ENCODE results near the gene C2CD4D. TPM values are rescaled to one million over a fixed set of nuclear protein-coding genes. Genes with fewer than 3 reads are reported as not detected.

C2CD4D gene
- total RNA-seq, 1 experiment from 2014 or later, result 0.17 TPM

DNA sequence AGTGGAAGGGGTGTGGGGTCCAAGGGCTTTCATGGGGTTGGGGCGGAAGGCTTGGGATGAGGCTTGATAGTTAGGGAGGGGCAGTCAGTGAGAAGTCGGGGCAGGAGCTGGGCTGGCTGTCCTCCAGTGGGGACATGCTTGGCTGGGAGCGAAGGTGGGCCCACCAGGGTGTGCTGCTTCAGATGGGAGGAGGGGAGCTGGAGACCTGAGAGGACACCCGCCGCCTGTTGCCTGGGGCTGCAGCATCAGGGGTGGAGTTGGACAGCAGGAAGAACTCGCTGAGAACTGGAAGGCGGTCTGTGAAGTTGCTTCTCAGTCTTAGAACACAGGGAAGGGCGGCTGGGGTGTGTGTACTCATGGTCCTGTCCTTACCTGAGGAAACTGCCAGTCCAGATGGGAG lies 12.3 kb upstream of the C2CD4D start:
- Histone ChIP-seq H3K4me2 (ENCODE audit: low read length) (no peak overlapping the region), H3K79me2 (ENCODE audit: insufficient read depth, low read length) (no peaks in the 10 kb centered on the region), H3K9me3 (ENCODE audit: control insufficient read depth in 1 of 2, insufficient read depth in 1 of 2, low read depth in 1 of 2, low read length in 2 of 2) (no peaks in the 10 kb centered on the region), H4K20me1 (ENCODE audit: insufficient read depth) (no peaks in the 10 kb centered on the region), H3K9ac (ENCODE audit: low read length) (no peak overlapping the region), H3K4me1 (ENCODE audit: control insufficient read depth in 1 of 2, insufficient read depth in 2 of 2, low read length in 2 of 2) (no peaks in the 10 kb centered on the region), H3K36me3 (ENCODE audit: control insufficient read depth in 1 of 2, insufficient read depth in 2 of 2, low read length in 2 of 2) (no peaks in the 10 kb centered on the region), H3K9me2 (ENCODE audit: insufficient read depth) (no peaks in the 10 kb centered on the region), H3K27me3 (ENCODE audit: insufficient read depth, low read length) (peaks cover 6% of the 10 kb centered on the region; the same call in 1 of the 2 replicates), H2AFZ (ENCODE audit: low read depth, low read length, poor library complexity, severe bottlenecking) (no peak overlapping the region), H3K27ac (ENCODE audit: low read depth, low read length) (no peak overlapping the region), H3K4me3 (replicated peaks in 1 of 2; ENCODE audit: low read depth in 1 of 2, low read length in 2 of 2) (no peak overlapping the region)
- ATAC-seq, result no peak
- TF ChIP-seq SP1 (IDR thresholded peaks at IDR 0.05; ENCODE audit: low read depth) (no peak), ZNF274 (IDR thresholded peaks at IDR 0.05; ENCODE audit: low read depth, low read length) (no peak), JUND (IDR thresholded peaks at IDR 0.05) (no peak), YY1 (IDR thresholded peaks at IDR 0.05; ENCODE audit: extremely low read depth, insufficient replicate concordance, low read depth, low read length) (no peak), ZFX (IDR thresholded peaks at IDR 0.05) (no peak), EZH2phosphoT487 (IDR thresholded peaks at IDR 0.05; ENCODE audit: borderline replicate concordance) (no peak), POLR2AphosphoS5 (IDR thresholded peaks at IDR 0.05; ENCODE audit: low read depth, low read length) (no peak), CEBPB (IDR thresholded peaks at IDR 0.05; ENCODE audit: low read depth) (no peak), EGR1 (IDR thresholded peaks at IDR 0.05; ENCODE audit: low read depth) (no peak), RAD21 (IDR thresholded peaks at IDR 0.05; ENCODE audit: low read depth) (no peak), ELF1 (IDR thresholded peaks at IDR 0.05; ENCODE audit: borderline replicate concordance, low read depth) (no peak), EZH2 (IDR thresholded peaks at IDR 0.05) (no peak), CBX3 (IDR thresholded peaks at IDR 0.05; ENCODE audit: low read depth) (no peak), FOSL1 (IDR thresholded peaks at IDR 0.05; ENCODE audit: low read depth) (no peak), POLR2A (IDR thresholded peaks at IDR 0.05; ENCODE audit: borderline replicate concordance, extremely low read depth, insufficient read depth, insufficient read length) (no peak)
- TF ChIP-seq, protein P1, sequence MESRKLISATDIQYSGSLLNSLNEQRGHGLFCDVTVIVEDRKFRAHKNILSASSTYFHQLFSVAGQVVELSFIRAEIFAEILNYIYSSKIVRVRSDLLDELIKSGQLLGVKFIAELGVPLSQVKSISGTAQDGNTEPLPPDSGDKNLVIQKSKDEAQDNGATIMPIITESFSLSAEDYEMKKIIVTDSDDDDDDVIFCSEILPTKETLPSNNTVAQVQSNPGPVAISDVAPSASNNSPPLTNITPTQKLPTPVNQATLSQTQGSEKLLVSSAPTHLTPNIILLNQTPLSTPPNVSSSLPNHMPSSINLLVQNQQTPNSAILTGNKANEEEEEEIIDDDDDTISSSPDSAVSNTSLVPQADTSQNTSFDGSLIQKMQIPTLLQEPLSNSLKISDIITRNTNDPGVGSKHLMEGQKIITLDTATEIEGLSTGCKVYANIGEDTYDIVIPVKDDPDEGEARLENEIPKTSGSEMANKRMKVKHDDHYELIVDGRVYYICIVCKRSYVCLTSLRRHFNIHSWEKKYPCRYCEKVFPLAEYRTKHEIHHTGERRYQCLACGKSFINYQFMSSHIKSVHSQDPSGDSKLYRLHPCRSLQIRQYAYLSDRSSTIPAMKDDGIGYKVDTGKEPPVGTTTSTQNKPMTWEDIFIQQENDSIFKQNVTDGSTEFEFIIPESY (IDR thresholded peaks at IDR 0.05; ENCODE audit: extremely low read depth, insufficient replicate concordance, low read length), result no peak
- TF ChIP-seq, protein P2, sequence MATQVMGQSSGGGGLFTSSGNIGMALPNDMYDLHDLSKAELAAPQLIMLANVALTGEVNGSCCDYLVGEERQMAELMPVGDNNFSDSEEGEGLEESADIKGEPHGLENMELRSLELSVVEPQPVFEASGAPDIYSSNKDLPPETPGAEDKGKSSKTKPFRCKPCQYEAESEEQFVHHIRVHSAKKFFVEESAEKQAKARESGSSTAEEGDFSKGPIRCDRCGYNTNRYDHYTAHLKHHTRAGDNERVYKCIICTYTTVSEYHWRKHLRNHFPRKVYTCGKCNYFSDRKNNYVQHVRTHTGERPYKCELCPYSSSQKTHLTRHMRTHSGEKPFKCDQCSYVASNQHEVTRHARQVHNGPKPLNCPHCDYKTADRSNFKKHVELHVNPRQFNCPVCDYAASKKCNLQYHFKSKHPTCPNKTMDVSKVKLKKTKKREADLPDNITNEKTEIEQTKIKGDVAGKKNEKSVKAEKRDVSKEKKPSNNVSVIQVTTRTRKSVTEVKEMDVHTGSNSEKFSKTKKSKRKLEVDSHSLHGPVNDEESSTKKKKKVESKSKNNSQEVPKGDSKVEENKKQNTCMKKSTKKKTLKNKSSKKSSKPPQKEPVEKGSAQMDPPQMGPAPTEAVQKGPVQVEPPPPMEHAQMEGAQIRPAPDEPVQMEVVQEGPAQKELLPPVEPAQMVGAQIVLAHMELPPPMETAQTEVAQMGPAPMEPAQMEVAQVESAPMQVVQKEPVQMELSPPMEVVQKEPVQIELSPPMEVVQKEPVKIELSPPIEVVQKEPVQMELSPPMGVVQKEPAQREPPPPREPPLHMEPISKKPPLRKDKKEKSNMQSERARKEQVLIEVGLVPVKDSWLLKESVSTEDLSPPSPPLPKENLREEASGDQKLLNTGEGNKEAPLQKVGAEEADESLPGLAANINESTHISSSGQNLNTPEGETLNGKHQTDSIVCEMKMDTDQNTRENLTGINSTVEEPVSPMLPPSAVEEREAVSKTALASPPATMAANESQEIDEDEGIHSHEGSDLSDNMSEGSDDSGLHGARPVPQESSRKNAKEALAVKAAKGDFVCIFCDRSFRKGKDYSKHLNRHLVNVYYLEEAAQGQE (IDR thresholded peaks at IDR 0.05; ENCODE audit: low read depth), result no peak
- TF ChIP-seq, protein P3, sequence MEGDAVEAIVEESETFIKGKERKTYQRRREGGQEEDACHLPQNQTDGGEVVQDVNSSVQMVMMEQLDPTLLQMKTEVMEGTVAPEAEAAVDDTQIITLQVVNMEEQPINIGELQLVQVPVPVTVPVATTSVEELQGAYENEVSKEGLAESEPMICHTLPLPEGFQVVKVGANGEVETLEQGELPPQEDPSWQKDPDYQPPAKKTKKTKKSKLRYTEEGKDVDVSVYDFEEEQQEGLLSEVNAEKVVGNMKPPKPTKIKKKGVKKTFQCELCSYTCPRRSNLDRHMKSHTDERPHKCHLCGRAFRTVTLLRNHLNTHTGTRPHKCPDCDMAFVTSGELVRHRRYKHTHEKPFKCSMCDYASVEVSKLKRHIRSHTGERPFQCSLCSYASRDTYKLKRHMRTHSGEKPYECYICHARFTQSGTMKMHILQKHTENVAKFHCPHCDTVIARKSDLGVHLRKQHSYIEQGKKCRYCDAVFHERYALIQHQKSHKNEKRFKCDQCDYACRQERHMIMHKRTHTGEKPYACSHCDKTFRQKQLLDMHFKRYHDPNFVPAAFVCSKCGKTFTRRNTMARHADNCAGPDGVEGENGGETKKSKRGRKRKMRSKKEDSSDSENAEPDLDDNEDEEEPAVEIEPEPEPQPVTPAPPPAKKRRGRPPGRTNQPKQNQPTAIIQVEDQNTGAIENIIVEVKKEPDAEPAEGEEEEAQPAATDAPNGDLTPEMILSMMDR (IDR thresholded peaks at IDR 0.05 in 2 of 3, conservative IDR thresholded peaks at IDR 0.05 in 1 of 3; ENCODE audit: borderline replicate concordance in 1 of 3, insufficient read depth in 1 of 3, low read depth in 2 of 3, low read length in 2 of 3), result no peak
- TF ChIP-seq, protein P4, sequence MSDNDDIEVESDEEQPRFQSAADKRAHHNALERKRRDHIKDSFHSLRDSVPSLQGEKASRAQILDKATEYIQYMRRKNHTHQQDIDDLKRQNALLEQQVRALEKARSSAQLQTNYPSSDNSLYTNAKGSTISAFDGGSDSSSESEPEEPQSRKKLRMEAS (IDR thresholded peaks at IDR 0.05), result no peak
- TF ChIP-seq, protein P5, sequence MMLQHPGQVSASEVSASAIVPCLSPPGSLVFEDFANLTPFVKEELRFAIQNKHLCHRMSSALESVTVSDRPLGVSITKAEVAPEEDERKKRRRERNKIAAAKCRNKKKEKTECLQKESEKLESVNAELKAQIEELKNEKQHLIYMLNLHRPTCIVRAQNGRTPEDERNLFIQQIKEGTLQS (IDR thresholded peaks at IDR 0.05), result no peak
- ChIA-PET POLR2A (no interaction called here), CTCF (no interaction called here), RAD21 (ENCODE audit: low non-redundant PET in 1 of 2, low total read pairs in 2 of 2, uncharacterized antibody in 2 of 2, unreplicated experiment in 2 of 2) (no interaction called here)
- no TSS peak for BruUV-seq (replicated peaks)
- no peak for DNase-seq (ENCODE audit: low read depth, low spot score)
- intact Hi-C loops (cut with micrococcal nuclease), result no loop called here
